ENCODE data around the gene TENM3.

- TF ChIP-seq CTCF (IDR thresholded peaks at IDR 0.05) = no peak
- no peak for TF ChIP-seq POLR2AphosphoS5 (IDR thresholded peaks at IDR 0.05; ENCODE audit: insufficient read depth in 1 of 2, low read depth in 1 of 2)
Observed at GRCh38 chr4:182842759-182843390, 599.7 kb downstream of the TENM3 start.

All from vagina (tissue), 2 donors.